NCI-H226 (cell line): ENCODE results near the gene CHIT1.
"Not testable (repeated sequence)": the region's sequence is repeated elsewhere in the genome, so short reads cannot be mapped to it uniquely, and the experiment has no call there.

Experiments
- DNase-seq: peaks from one replicate; pipeline ENCODE4 v3.0.0-alpha.2; 2015

The CHIT1 gene

DNA sequence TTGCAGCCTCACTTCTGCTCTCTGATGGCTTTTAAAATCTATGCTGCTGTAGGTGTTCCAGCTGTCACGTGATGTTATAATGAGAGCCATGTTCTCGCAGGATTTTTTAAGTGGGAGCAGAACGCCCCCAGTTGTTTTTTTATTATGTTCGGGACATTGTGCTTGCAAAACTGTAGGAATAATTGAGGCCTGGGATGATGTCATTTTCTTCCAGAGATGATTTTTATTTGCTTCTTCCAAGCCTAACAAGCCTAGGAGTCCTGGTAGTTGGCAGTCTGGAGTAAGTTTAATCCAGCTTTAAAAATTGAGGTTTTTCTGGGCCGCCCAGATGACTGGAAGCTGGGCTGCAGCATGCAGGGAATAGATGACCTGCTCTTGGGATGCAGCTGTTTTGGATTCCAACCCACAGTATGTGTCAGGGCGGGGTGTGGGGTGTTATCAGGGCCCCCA lies 34.6 kb upstream of the CHIT1 start:
- no peak for DNase-seq

DNA sequence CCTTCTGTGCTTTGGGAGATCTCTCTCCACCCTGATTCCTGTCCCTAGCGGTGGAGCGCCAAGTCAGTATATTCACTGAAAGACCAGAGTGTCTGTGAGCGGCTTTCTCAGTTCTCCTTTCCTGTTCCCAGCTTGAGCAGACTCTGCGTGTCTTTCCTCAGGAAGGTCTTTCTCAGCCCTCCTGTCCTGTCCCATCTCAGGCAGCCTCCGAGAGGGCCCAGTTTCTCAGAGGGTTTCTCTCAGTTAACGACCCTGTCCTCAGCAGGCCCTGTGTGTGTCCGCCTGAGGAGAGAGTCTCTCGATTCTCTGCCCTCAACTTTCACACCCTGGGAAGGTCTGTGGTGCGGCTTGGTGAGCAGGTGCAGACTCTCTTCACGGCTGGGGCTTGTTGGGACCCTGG lies 34.0 kb upstream of the CHIT1 start:
- DNase-seq = no peak

DNA sequence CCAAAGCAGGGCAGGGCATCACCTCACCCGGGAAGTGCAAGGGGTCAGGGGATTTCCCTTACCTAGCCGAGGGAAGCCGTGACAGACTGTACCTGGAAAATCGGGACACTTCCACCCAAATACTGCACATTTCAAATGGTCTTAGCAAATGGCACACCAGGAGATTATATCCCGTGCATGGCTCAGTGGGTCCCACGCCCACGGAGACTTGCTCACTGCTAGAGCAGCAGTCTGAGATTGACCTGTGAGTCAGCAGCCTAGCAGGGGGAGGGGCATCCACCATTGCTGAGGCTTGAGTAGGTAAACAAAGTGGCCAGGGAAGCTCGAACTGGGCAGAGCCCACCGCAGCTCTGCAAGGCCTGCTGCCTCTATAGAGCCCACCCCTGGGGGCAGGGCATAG lies 27.2 kb upstream of the CHIT1 start:
- peak; percentile 27 for DNase-seq

DNA sequence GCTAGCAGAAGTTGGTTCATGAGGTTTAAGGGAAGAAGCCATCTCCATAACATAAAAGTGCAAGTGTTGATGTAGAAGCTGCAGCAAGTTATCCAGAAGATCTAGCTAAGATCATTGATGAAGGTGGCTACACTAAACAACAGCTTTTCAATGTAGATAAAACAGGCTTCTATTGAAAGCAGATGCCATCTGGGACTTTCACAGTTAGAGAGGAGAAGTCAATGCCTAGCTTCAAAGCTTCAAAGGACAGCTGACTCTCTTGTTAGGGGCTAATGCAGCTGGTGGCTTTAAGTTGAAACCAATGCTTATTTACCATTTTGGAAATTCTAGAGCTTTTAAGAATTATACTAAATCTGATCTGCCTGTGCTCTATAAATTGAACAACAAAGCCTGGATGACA lies 25.3 kb upstream of the CHIT1 start:
- not testable (repeated sequence) for DNase-seq

DNA sequence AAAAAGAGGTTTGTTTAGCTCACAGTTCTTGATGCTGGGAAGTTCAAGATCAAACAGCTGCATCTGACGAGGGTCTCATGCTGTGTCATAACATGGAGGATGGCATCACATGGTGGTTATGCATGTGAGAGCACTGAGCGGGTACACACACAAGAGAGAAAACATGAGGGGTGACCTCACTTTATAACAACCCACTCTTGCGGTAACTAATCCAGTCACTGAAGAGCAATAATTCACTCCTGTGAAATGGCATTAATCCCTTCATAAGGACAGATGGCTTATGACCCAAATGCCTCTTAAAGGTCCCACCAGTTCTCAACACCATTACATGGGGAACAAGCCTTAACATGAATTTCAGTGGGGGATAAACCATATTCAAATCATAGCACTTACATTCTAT lies 23.2 kb upstream of the CHIT1 start:
- no peak for DNase-seq

DNA sequence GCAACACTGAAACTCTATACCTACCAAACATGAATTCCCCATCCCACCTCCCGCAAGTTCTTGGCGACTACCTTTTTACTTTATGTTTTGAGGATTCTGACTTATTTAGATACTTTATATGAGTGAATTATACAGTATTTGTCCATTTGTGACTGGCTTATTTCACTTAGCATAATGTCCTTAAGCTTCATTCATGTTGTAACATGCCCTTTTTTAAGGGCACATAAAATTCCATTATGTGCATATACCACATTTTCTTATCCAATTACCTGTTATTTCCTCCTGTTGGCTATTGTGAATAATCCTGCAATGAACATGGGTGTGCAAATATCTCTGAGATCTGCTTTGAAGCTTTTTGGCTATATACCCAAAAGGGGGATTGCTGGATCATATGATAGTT lies 22.0 kb upstream of the CHIT1 start:
- no peak for DNase-seq

DNA sequence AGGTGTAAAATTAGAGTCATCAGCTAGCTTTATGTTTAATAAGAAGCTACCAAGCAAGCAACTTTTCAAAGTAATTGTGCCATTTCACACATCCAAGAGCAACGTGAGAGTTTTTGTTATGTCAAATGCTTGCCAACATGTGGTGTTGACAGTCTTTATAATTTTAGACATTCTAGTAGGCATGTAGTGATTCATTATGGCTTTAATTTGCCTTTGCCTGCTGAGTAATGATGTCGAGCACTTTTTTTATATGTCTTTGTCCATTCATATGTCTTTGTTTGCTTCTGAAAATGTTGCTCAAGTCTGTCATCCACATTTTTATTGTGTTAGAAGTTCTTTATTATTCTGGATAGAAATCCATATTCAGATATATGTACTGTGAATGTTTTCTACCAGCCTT lies 21.4 kb upstream of the CHIT1 start:
- no peak for DNase-seq

DNA sequence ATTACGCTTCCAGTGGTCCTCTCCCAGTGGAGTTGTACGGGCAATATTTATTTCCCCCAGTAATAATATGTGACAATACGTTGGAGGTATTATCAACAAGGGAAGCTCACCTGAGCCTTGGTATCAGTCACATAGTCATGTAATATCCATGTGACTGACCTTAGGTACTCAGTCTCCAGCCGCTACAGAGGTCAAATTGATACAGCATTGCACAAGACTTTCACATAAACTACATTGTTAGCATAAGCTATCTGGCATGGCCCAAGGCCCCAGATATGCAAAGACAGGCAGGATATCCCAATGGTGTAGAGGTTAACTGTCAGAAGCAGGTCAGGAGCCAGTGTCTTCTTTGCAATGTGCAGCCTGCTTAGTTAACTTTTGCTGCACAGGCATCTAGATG lies 15.3 kb upstream of the CHIT1 start:
- DNase-seq = no peak

DNA sequence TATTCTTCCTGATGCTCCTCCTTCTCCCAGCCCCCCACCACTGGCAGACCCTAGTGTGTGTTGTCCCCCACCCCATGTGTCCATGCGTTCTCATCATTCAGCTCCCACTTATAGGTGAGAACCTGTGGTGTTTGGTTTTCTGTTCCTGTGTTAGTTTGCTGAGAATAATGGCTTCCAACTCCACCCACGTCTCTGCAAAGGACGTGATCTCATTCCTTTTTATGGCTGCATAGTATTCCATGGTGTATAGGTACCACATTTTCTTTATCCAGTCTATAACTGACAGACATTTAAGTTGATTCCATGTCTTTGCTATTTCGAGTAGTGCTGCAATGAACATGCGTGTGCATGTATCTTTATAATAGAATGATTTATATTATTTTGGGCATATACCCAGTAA lies 12.2 kb upstream of the CHIT1 start:
- DNase-seq = not testable (repeated sequence)

DNA sequence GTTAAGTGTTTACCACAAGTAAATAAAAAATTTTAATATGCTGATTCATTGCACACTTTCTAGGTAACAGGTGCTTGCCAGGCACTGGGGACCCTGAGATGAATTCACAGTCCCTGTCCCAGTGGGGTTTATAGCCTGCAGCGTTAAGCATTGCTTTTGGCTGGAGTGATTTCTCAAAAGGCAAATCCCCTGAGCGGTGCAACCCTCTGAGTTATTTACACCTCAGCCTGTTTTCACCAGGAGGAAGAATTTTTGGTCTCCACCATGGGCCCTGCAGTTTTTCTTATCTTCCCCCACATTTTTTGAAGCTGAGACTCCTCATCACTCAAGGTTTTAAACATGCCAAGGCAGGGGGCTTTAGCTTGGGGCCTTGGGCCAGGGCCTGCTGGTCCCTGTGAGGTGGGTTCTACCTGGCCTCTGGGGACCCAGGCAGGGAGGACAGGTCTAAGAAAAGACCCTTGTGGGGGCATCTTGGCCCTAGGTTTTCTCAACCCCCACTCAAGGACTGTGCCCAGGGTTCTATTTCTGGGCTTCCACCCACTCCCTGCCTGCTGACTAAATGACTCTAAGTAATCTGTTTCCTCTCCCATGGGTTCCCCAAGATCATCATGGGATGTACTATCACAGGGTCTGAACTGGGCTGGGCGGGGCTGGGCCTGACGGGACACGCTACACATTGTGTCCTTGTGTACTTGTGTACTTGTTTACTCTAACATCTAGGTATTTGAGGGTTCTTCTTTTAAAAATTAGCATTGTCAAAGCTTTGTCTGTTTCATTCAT lies 10.2 kb upstream of the CHIT1 start:
- DNase-seq = peak; percentile 49

DNA sequence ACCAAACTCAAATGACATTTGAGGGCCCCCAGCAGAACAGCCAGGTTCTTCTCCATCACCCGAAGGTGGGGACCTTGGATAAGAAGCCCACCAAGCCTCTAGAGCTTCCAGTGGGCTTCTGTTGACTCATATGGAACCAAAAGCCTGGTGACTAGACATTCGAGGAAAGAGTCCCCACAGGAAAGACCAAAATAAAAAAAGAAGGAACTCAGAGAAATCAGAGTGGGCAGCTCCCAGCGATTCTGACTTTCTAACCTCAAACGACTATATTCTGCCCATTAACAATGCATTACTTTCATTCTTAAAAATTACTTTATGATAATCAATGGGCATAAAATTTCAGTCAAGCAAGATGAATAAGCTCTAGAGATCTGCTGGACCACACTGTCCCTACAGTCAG lies 9.6 kb upstream of the CHIT1 start:
- DNase-seq = no peak

DNA sequence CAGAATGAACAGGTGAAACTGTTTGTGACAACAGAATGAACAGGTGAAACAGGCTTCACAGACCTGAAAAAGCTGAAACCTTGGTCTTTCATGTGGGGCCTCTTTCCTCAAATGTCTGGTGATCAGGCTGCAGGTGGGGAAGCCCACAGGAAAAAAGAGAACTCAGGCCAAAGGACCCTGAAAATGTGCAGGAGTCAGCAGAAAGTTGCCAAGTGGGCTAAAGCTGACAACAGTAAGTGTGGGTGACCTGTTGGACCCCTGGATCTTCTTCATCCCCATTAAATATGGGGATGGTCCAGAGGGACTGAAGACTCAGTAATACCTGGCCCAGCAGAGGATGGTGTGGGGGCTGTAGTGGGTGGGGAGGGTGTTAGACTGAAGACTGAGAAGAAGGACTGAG lies 9.1 kb upstream of the CHIT1 start:
- no peak for DNase-seq

DNA sequence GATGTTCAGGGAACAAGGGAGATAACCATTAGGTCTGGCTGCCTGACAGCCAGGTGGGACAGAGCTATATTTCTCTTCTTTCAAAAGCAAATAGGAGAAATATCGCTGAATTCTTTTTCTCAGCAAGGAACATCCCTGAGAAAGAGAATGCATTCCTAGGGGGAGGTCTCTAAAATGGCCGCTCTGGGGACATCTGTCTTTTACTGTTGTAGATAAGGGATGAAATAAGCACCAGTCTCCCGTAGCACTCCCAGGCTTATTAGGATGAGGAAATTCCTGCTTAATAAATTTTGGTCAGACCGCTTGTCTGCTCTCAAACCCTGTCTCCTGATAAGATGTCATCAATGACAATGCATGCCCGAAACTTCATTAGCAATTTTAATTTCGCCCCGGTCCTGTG lies 5.4 kb upstream of the CHIT1 start:
- DNase-seq = not testable (repeated sequence)

DNA sequence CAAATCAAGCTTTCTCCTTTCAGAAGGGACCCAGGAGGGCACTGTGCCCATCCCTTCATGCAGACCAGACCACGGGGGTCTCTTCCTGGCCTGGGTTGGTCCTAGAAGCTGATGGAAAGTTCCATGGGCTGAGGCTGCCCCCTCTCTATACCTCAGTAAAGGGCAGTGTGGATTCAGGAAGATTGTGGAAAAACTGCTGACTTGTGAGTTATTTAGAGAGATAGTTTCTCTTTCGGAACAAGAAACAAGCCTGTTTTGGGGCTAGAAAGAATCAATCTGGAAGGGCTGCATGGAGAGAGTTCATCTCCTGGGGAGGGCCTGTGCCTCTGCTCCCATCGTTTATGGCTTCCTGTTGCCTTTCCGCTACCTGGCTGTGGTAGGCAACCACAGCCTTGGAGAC lies 803 bp downstream of the CHIT1 start:
- no peak for DNase-seq

DNA sequence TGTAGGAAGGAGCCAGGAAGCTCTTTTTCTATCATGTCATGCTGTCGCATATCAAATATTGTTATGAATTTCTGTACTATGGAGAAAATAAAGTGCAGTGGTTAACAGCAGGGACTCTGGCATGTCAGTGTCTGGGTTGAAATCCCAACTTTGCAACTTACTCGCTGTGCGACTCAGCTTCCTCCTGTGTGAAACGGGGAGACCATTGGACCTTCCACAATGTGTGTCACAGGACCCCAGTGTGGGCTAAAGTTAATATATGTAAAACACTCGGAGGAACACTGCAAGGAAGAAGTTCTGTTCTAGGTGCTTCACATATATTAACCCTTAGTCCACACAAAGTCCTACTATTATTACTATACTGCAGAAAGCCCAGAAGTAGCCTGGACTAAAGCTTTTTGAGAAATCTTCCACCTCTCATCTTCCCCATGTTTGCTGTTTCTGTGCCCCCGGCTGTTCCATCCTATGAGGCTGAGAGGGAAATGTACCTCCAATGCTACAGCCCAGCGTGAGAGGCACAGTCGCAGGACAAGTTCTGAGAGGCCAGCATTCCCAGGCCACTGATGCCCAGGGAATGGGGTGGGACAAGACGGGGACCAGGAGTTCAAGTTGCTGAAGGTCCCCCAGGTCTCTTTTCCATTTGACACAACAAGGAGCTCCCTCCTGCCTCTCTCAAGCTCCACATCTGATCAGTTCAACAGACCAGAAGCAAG lies 1.9 kb downstream of the CHIT1 start:
- DNase-seq = no peak

DNA sequence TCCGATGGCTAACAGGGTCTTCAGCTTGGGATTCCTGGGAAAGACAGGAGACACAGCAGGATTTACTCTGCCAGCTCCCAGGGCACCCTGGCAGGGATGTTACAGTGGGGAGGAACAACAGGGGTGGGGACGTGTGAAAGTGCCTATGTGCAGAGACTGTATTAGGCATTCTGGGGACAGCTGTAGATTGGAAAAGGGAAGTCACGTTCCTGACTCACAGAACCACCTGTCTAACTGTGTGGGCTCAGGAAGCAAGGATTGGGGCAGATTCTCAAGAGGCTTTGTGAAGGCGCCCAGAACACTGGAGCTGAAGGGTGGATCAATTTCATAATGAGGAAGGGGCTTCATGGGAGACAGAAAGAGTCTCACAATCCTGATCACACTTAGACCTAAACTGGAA lies 4.4 kb downstream of the CHIT1 start:
- no peak for DNase-seq

DNA sequence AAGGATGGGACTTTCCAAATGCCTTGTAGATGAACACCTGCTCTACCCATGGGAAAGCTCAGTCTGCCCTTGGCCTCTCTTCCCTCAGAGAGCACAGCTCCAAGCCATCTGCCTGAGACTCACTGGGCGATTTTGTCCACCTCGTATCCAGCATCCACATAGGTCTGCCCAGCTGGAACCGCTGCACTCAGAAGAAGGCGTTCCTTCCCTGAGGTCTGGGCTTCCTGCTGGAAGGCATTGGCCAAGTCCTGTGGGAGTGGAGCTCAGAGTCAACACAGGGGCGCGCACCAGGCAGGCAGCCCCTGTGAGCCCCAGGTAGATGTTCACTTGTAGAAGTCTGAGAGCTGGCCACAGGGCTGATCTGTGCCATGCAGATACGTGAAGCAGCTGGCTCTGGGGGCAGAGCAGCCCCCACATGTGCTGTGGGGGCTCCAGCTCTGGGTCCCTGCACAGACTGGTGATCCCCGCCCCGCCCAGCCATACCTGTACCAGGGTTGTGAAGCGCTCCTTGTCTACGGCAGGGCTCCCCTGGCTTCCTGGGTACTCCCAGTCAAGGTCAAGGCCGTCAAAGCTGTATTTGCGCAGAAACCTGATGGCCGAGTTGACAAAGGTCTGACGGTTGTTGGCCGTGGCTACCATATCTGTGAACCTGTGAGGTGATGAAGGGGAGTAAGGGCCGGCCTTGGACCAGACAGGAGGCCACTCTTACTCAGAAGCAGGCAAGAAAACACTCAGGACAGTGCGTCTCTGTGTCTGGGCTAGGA lies 6.3 kb downstream of the CHIT1 start:
- no peak for DNase-seq

DNA sequence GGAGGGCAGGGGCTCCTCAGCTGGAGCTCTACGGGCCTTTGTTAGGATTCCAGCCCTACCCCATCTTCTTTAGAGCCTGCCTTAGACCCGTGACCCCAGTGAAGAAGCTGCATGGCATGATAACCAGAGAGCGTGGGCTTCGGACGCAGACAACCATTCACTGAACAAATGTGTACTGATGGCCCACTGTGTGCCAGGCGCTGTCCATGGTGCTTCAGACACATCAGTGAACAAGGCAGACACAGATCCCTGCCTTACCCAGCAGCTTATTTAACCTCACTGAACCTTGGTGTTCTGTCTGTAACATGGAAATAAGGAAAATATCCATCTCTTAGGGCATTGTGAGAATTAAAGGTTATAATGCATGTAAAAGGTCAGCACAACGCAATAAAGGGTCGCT lies 9.5 kb downstream of the CHIT1 start:
- no peak for DNase-seq

DNA sequence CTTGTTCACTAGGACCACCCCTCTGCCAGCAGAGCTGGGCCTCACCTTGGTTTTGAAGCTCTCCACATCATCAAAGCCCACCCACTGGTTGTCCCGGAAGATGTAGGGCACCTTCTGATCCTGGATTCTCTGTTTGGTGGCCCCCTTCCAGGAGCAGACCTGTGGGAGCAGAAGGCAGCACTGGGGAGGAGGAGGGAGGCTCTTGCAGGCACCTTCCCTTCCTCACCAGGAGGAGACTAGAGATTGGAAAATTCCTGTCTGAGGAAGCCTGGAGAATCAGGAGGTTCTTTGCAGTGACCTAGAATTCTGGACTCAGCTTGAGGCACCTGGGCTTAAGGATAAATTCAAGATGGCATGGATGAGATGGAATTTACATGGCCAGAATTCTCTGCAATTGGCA lies 10.3 kb downstream of the CHIT1 start:
- DNase-seq = no peak

DNA sequence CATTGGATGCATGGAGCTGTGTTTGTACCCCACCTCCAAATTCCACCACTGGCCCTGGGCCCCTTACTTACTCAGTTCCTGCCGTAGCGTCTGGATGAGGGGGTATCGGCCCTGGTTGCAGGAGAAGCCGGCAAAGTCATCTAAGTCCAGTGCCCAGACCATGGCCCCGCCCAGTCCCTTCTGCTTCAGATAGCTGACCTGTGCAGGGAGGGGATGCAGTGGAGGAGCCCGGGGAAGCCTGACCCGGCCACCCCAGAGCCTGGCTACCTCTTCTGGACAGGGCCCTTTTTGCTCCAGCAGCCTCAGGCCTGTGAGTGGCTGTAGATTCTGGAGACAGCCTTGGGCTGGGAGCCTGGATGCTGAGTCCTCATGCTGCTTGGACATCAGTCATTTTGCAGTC lies 11.8 kb downstream of the CHIT1 start:
- no peak for DNase-seq

DNA sequence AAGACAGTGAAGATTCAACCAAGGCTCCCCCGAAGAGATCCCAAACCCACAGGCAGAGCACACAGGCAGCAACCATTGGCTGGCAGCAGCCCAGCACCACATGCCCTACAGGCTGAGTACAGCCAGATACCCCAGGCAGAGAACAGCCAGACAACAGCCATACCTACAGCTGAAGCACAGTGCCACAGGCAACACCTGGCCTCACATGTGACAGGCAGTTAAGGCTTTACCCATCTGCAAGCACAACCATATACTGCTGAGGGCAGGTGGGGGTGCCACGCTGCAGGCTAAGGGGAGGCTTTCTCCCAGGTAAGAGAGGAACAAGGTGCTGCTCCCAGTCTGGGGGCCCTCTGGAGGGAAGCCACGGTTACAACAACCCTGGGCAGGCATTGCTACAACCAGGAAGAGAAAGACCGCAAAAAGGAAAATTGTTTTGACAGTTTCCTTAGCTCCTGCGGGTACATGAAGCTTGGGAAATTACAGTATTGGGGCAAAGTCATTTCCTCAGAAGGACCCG lies 12.3 kb downstream of the CHIT1 start:
- no peak for DNase-seq

DNA sequence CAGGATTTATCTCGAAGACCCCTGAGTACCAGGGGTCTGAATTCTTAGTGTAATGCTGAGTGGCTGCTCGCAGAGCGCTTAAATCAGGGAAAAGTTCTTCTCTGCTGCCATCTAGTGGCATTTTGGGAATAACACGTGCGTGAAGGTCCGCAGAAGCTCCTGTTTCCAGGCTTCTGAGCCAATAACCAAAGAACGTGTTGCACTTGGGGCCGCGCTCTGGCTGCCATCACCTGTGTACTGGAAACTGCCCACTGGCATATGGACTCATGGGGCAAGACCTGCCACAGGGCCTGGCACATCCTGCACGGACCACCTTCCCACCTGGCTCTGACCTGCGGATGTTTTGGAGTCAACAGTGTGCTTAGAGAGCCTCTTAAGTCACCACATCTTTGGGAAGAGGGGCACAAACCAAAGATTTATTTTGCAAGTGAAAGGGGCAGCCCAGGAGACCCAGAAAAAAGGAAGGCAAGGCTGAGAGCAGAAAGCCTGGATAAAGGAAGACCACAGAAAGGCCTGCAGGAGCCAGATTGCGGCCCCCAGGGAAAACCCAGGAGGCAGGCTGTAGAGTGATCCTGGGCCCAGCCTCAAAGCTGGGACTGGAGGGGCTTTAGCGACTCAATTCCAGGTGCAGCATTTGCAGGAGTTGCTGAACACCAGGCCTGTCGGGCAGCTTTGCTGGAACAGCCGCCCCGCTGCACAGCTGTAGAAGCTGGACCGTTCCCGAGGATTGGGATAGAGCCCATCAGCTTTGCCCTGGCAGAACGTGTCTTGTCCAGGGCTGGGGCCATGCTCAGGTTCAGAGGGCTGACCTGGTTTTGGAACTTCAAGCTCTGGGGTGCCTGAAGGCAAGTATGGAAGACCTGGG lies 13.0 kb downstream of the CHIT1 start:
- DNase-seq = peak; percentile 31

DNA sequence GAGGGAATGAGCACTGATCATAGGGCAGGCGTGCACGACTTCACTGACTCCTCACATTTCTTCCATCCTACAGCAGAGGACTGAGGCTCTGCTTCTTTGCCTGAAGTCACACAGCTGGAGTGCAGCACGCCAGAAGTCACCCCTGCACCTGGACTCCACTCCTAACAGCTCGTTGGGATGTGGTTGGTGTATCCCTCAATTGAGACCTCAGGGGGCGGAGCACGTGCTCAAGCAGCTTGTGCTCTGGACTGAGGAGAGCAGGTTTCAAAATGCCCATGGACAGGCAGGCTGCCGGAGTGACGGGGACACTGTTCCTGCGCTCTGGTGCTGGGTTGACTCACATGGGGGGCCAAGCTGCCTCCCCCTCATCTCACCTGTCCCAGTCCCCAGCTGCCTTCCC lies 13.9 kb downstream of the CHIT1 start:
- DNase-seq = no peak
